WTC11 (cell line): ENCODE results near the gene HACD3. TPM values are rescaled to one million over a fixed set of nuclear protein-coding genes. Genes with fewer than 3 reads are reported as not detected.

Experiments
- ATAC-seq: fragments of 200-7000 bp; cut with Tn5 transposase; 2 replicates; pipeline ENCODE4 v1.10.0; 2021; ENCODE audit warnings: mild to moderate bottlenecking, moderate library complexity
- CTCF ChIA-PET: fragments of 300-600 bp; sonication (Branson Sonifier 250); formaldehyde crosslinking; loops from one replicate; lab custom pipeline; 2021; ENCODE audit warnings: antibody characterized with exemption; lab: Charles Lee
- POLR2A ChIA-PET: fragments of 350-600 bp; sonication (Branson Sonifier 250); formaldehyde crosslinking; loops from one replicate; lab custom pipeline; 2021; ENCODE audit warnings: antibody characterized with exemption; lab: Charles Lee
- DNase-seq: peaks from one replicate; pipeline ENCODE4 v3.0.0; 2021; ENCODE audit warnings: low spot score
- H3K27ac Mint-ChIP-seq: 2 replicates; pipeline ENCODE4 v1.8.0; 2021; ENCODE audit warnings: mixed read lengths
- H3K27me3 Mint-ChIP-seq: 2 replicates; pipeline ENCODE4 v1.8.0; 2021; ENCODE audit warnings: low read depth, mild to moderate bottlenecking, moderate library complexity, mixed read lengths
- H3K36me3 Mint-ChIP-seq: 2 replicates; pipeline ENCODE4 v1.8.0; 2021; ENCODE audit warnings: mixed read lengths
- H3K4me1 Mint-ChIP-seq: 2 replicates; pipeline ENCODE4 v1.8.0; 2022; ENCODE audit warnings: mixed read lengths
- H3K4me3 Mint-ChIP-seq: 2 replicates; pipeline ENCODE4 v1.8.0; 2021; ENCODE audit warnings: mild to moderate bottlenecking, moderate library complexity, mixed read lengths
- H3K9me3 Mint-ChIP-seq: 2 replicates; pipeline ENCODE4 v1.8.0; 2021; ENCODE audit warnings: mixed read lengths
- ARID4B ChIP-seq: sonication (generic); formaldehyde crosslinking; IDR thresholded peaks from 2 replicates; pipeline ENCODE4 v1.8.0; 2023; ENCODE audit warnings: missing genetic modification reagents, mild to moderate bottlenecking, borderline replicate concordance
- ATF6 ChIP-seq: sonication (generic); formaldehyde crosslinking; IDR thresholded peaks from 2 replicates; pipeline ENCODE4 v1.8.1; 2023; ENCODE audit warnings: mild to moderate bottlenecking, missing genetic modification reagents
- E2F5 ChIP-seq: sonication (generic); formaldehyde crosslinking; IDR thresholded peaks from 2 replicates; pipeline ENCODE4 v1.8.1; 2022; ENCODE audit warnings: mild to moderate bottlenecking, moderate library complexity, missing genetic modification reagents
- EMX1 ChIP-seq: fragments of 250-450 bp; sonication (Bioruptor Pico); IDR thresholded peaks from 2 replicates; pipeline ENCODE4 v1.8.0; 2021; ENCODE audit warnings: mild to moderate bottlenecking
- GTF2I ChIP-seq: fragments of 250-450 bp; sonication (Bioruptor Pico); conservative IDR thresholded peaks from 2 replicates; pipeline ENCODE4 v1.4.0; 2021; ENCODE audit warnings: mild to moderate bottlenecking
- HMGXB4 ChIP-seq: sonication (generic); formaldehyde crosslinking; IDR thresholded peaks from 2 replicates; pipeline ENCODE4 v1.8.1; 2023; ENCODE audit warnings: mild to moderate bottlenecking, moderate library complexity, missing genetic modification reagents
- IRF1 ChIP-seq: sonication (generic); formaldehyde crosslinking; IDR thresholded peaks from 2 replicates; pipeline ENCODE4 v1.8.0; 2023; ENCODE audit warnings: missing genetic modification reagents
- JAZF1 ChIP-seq: fragments of 250-450 bp; sonication (Bioruptor Pico); IDR thresholded peaks from 2 replicates; pipeline ENCODE4 v1.9.0; 2021; ENCODE audit warnings: moderate library complexity, mild to moderate bottlenecking, inconsistent platforms
- JUN ChIP-seq: sonication (generic); formaldehyde crosslinking; IDR thresholded peaks from 2 replicates; pipeline ENCODE4 v1.8.0; 2023; ENCODE audit warnings: mild to moderate bottlenecking, missing genetic modification reagents
- MYBL2 ChIP-seq: sonication (generic); formaldehyde crosslinking; IDR thresholded peaks from 2 replicates; pipeline ENCODE4 v1.8.1; 2023; ENCODE audit warnings: mild to moderate bottlenecking, moderate library complexity, missing genetic modification reagents
- NFE2L1 ChIP-seq: sonication (generic); formaldehyde crosslinking; IDR thresholded peaks from 2 replicates; pipeline ENCODE4 v1.8.1; 2023; ENCODE audit warnings: missing genetic modification reagents
- OVOL2 ChIP-seq: fragments of 250-450 bp; sonication (Bioruptor Pico); IDR thresholded peaks from 2 replicates; pipeline ENCODE4 v1.9.0; 2021; ENCODE audit warnings: mild to moderate bottlenecking, borderline replicate concordance
- TCF7 ChIP-seq: sonication (generic); formaldehyde crosslinking; IDR thresholded peaks from 2 replicates; pipeline ENCODE4 v1.8.0; 2022; ENCODE audit warnings: mild to moderate bottlenecking, low read depth, missing genetic modification reagents, moderate library complexity
- USF1 ChIP-seq: sonication (generic); formaldehyde crosslinking; IDR thresholded peaks from 2 replicates; pipeline ENCODE4 v1.8.0; 2022; ENCODE audit warnings: mild to moderate bottlenecking, missing genetic modification reagents
- ZBTB21 ChIP-seq: sonication (generic); formaldehyde crosslinking; IDR thresholded peaks from 2 replicates; pipeline ENCODE4 v1.8.1; 2023; ENCODE audit warnings: mild to moderate bottlenecking, missing genetic modification reagents, borderline replicate concordance
- ZNF121 ChIP-seq: sonication (generic); formaldehyde crosslinking; IDR thresholded peaks from 2 replicates; pipeline ENCODE4 v1.8.0; 2023; ENCODE audit warnings: missing genetic modification reagents
- ZNF425 ChIP-seq: fragments of 250-450 bp; sonication (Bioruptor Pico); conservative IDR thresholded peaks from 2 replicates; pipeline ENCODE4 v1.9.0; 2021; ENCODE audit warnings: mild to moderate bottlenecking
- ZNF512 ChIP-seq: sonication (generic); formaldehyde crosslinking; IDR thresholded peaks from 2 replicates; pipeline ENCODE4 v1.8.1; 2022; ENCODE audit warnings: missing genetic modification reagents, borderline replicate concordance
- total RNA-seq: library from RNA; stranded (reverse); gene quantifications from 3 replicates; pipeline ENCODE4 v1.2.3, GENCODE V29; 2021

HACD3 gene
- total RNA-seq, 1 experiment from 2014 or later, result 95.9 TPM

GRCh38 chr15:65587094-65587493 lies 56.8 kb downstream of the HACD3 start:
- H3K9me3 Mint-ChIP-seq, result no peaks in the 10 kb centered on the region
- POLR2A ChIA-PET, result no interaction called here
- CTCF ChIA-PET, result interaction anchor here (1.0 kb wide), 1 partner anchor 24 kb away, joined by 3 read pairs; the partner anchor contains the start of gene INTS14
- no peak overlapping the region for H3K27ac Mint-ChIP-seq
- TF ChIP-seq ZNF425, result no peak
- no peak for TF ChIP-seq ZNF121 (CRISPR knock-in tag)
- no peak for TF ChIP-seq ATF6 (CRISPR knock-in tag)
- no peak for TF ChIP-seq ARID4B (CRISPR knock-in tag)
- TF ChIP-seq USF1 (CRISPR knock-in tag), result no peak
- TF ChIP-seq JAZF1, result no peak
- TF ChIP-seq JUN (CRISPR knock-in tag), result no peak
- no peak for TF ChIP-seq GTF2I
- no peak for TF ChIP-seq EMX1 (CRISPR knock-in tag)
- TF ChIP-seq TCF7 (CRISPR knock-in tag), result no peak
- TF ChIP-seq OVOL2 (CRISPR knock-in tag), result no peak
- TF ChIP-seq MYBL2 (CRISPR knock-in tag), result no peak
- no peak for TF ChIP-seq E2F5 (CRISPR knock-in tag)
- no peak for TF ChIP-seq ZBTB21 (CRISPR knock-in tag)
- TF ChIP-seq HMGXB4 (CRISPR knock-in tag), result no peak
- no peak for TF ChIP-seq NFE2L1 (CRISPR knock-in tag)
- no peak for TF ChIP-seq IRF1 (CRISPR knock-in tag)
- no peak for TF ChIP-seq ZNF512 (CRISPR knock-in tag)
- H3K4me1 Mint-ChIP-seq, result no peaks in the 10 kb centered on the region
- H3K4me3 Mint-ChIP-seq, result no peak overlapping the region
- no peaks in the 10 kb centered on the region for H3K27me3 Mint-ChIP-seq
- peaks cover 58% of the 10 kb centered on the region for H3K36me3 Mint-ChIP-seq
- DNase-seq (no peak), ATAC-seq (no peak)
